GM18909 (cell line): Measurements from ENCODE around the gene DNAJC7.
"Not testable (repeated sequence)": the region's sequence is repeated elsewhere in the genome, so short reads cannot be mapped to it uniquely, and the experiment has no call there.

ENCODE experiments used
- ATAC-seq: cut with Tn5 transposase; IDR thresholded peaks from one replicate; pipeline ENCODE4 v1.9.1; 2021; ENCODE audit warnings: mild to moderate bottlenecking; ENCODE audit not compliant: unreplicated experiment, poor library complexity

Gene DNAJC7

GRCh38 chr17:42017866-42018200, 594 bp upstream of the DNAJC7 start:
- ATAC-seq = peak; percentile 11

GRCh38 chr17:42016411-42016831, 818 bp downstream of the DNAJC7 start:
- ATAC-seq = no peak

GRCh38 chr17:42013740-42014139, 3.5 kb downstream of the DNAJC7 start:
- ATAC-seq = not testable (repeated sequence)

GRCh38 chr17:42012363-42012762, 4.9 kb downstream of the DNAJC7 start:
- not testable (repeated sequence) for ATAC-seq

- ATAC-seq = no peak
Measured at GRCh38 chr17:42010898-42011516, 6.2 kb downstream of the DNAJC7 start.

GRCh38 chr17:42010266-42010680, 7.0 kb downstream of the DNAJC7 start:
- ATAC-seq = not testable (repeated sequence)

- ATAC-seq = no peak
Measured at GRCh38 chr17:42009170-42009569, 8.1 kb downstream of the DNAJC7 start.

GRCh38 chr17:42005166-42005565, 12.1 kb downstream of the DNAJC7 start:
- no peak for ATAC-seq

- ATAC-seq = no peak
Measured at GRCh38 chr17:42002792-42003301, 14.4 kb downstream of the DNAJC7 start.

GRCh38 chr17:42002175-42002791, 15.0 kb downstream of the DNAJC7 start:
- ATAC-seq = no peak

GRCh38 chr17:42001729-42002128, 15.5 kb downstream of the DNAJC7 start:
- ATAC-seq = no peak

GRCh38 chr17:42000413-42001133, 16.7 kb downstream of the DNAJC7 start:
- no peak for ATAC-seq

- no peak for ATAC-seq
Measured at GRCh38 chr17:41998497-41998896, 18.7 kb downstream of the DNAJC7 start.

- ATAC-seq = no peak
Measured at GRCh38 chr17:41996855-41997164, 20.4 kb downstream of the DNAJC7 start.

- no peak for ATAC-seq
Measured at GRCh38 chr17:41992576-41992975, 24.7 kb downstream of the DNAJC7 start.

GRCh38 chr17:41989702-41990419, 27.4 kb downstream of the DNAJC7 start:
- no peak for ATAC-seq

- no peak for ATAC-seq
Measured at GRCh38 chr17:41988418-41988817, 28.8 kb downstream of the DNAJC7 start.

- no peak for ATAC-seq
Measured at GRCh38 chr17:41987642-41988041, 29.6 kb downstream of the DNAJC7 start.

GRCh38 chr17:41986634-41987033, 30.6 kb downstream of the DNAJC7 start:
- no peak for ATAC-seq

GRCh38 chr17:41985919-41986318, 31.3 kb downstream of the DNAJC7 start:
- ATAC-seq = no peak

GRCh38 chr17:41984454-41984853, 32.8 kb downstream of the DNAJC7 start:
- ATAC-seq = no peak
